DMS79 treated with DMSO at 0.1 percent for 48 hours (cell line): Measurements from ENCODE around the gene TUBGCP5.
"Not testable (repeated sequence)": the region's sequence is repeated elsewhere in the genome, so short reads cannot be mapped to it uniquely, and the experiment has no call there.

Experiments used
- DNase-seq: peaks from one replicate; lab custom pipeline; 2025; lab: John Stamatoyannopoulos, UW

The TUBGCP5 gene

GRCh38 chr15:23039143-23039916 lies at the start of gene TUBGCP5:
TUBGCP5 (minus strand) TSS chr15:23039569; CDS start chr15:23039543, 26 bp downstream.
- peak; percentile 69 for DNase-seq

- no peak for DNase-seq
Observed at GRCh38 chr15:23083115-23083514, 43.7 kb upstream of the TUBGCP5 start.

- DNase-seq, result not testable (repeated sequence)
Observed at GRCh38 chr15:23081996-23082737, 42.8 kb upstream of the TUBGCP5 start.

GRCh38 chr15:23081271-23081670 lies 41.9 kb upstream of the TUBGCP5 start:
- DNase-seq, result no peak

GRCh38 chr15:23079766-23080165 lies 40.4 kb upstream of the TUBGCP5 start:
- DNase-seq, result no peak

GRCh38 chr15:23075927-23076326 lies 36.6 kb upstream of the TUBGCP5 start:
- no peak for DNase-seq

GRCh38 chr15:23074684-23075083 lies 35.3 kb upstream of the TUBGCP5 start:
- peak; percentile 76 for DNase-seq

GRCh38 chr15:23073890-23074646 lies 34.7 kb upstream of the TUBGCP5 start:
- DNase-seq, result peak; percentile 68

- DNase-seq, result no peak
Observed at GRCh38 chr15:23072633-23073032, 33.3 kb upstream of the TUBGCP5 start.

- DNase-seq, result no peak
Observed at GRCh38 chr15:23069496-23070166, 30.3 kb upstream of the TUBGCP5 start.

- no peak for DNase-seq
Observed at GRCh38 chr15:23067416-23067815, 28.0 kb upstream of the TUBGCP5 start.

- no peak for DNase-seq
Observed at GRCh38 chr15:23065836-23066235, 26.5 kb upstream of the TUBGCP5 start.

GRCh38 chr15:23064156-23064555 lies 24.8 kb upstream of the TUBGCP5 start:
- DNase-seq, result no peak

- DNase-seq, result no peak
Observed at GRCh38 chr15:23057707-23058106, 18.3 kb upstream of the TUBGCP5 start.

- no peak for DNase-seq
Observed at GRCh38 chr15:23055316-23055715, 15.9 kb upstream of the TUBGCP5 start.

- no peak for DNase-seq
Observed at GRCh38 chr15:23052522-23052921, 13.2 kb upstream of the TUBGCP5 start.

- DNase-seq, result no peak
Observed at GRCh38 chr15:23050708-23051107, 11.3 kb upstream of the TUBGCP5 start.

GRCh38 chr15:23049984-23050628 lies 10.7 kb upstream of the TUBGCP5 start:
- DNase-seq, result no peak

GRCh38 chr15:23048572-23049282 lies 9.4 kb upstream of the TUBGCP5 start:
- not testable (repeated sequence) for DNase-seq

GRCh38 chr15:23043987-23044386 lies 4.6 kb upstream of the TUBGCP5 start:
- not testable (repeated sequence) for DNase-seq

- DNase-seq, result not testable (repeated sequence)
Observed at GRCh38 chr15:23043535-23043934, 4.2 kb upstream of the TUBGCP5 start.
